Activated gamma-delta T cell treated with anti-CD3 and anti-CD28 coated beads, Interleukin-2, amount 50 U/mL, for 16 hours (primary cell): ENCODE measurements around the gene LTB.
A peak's percentile ranks its signal among the peaks of the same experiment; 100 is the strongest.

ENCODE experiments used
- DNase-seq: peaks from one replicate; pipeline ENCODE4 v3.0.0-alpha.2; 2020; ENCODE audit warnings: low read depth

The LTB gene, protein sequence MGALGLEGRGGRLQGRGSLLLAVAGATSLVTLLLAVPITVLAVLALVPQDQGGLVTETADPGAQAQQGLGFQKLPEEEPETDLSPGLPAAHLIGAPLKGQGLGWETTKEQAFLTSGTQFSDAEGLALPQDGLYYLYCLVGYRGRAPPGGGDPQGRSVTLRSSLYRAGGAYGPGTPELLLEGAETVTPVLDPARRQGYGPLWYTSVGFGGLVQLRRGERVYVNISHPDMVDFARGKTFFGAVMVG

DNA sequence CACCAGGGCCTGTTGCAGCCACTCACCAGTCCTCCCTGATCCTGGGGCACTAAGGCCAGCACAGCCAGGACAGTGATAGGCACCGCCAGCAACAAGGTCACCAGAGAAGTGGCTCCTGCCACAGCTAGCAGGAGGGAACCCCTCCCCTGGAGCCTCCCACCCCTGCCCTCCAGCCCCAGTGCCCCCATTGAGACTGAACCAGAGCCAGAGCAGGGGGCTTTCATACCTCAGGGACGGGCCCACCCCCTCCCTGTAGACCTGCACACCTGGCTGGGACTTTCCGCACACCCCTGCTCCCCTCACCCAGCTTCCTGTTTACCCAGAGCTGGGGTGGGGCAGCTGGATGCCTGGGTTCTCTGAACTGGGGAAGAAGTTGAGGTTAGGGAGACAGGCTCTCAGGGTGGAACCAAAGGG lies at the start of gene LTB:
Gene LTB (minus strand): TSS at position 195 of the 414 bp plus-strand sequence. CDS start 7 bp downstream, at position 188.
- DNase-seq: peak; percentile 63

DNA sequence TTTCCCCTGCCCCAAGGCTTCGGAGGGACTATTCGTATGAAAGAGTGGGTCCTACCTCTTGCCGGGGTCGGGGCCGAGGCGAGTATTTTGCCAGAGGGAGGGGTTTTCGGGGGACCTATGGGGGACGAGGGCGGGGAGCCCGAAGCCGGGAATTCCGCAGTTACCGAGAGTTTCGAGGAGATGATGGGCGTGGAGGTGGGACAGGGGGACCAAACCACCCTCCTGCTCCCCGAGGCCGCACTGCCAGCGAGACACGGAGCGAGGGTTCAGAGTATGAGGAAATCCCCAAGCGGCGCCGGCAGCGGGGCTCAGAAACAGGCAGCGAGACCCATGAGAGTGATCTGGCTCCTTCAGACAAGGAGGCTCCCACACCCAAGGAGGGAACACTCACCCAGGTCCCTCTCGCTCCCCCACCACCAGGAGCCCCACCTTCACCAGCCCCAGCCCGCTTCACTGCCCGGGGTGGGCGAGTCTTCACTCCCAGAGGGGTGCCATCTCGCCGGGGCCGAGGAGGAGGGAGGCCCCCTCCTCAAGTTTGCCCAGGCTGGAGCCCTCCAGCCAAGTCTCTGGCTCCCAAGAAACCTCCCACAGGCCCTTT lies 49.6 kb upstream of the LTB start:
- DNase-seq: no peak

- DNase-seq: no peak
Observed at GRCh38 chr6:31631209-31631608, 49.0 kb upstream of the LTB start.

DNA sequence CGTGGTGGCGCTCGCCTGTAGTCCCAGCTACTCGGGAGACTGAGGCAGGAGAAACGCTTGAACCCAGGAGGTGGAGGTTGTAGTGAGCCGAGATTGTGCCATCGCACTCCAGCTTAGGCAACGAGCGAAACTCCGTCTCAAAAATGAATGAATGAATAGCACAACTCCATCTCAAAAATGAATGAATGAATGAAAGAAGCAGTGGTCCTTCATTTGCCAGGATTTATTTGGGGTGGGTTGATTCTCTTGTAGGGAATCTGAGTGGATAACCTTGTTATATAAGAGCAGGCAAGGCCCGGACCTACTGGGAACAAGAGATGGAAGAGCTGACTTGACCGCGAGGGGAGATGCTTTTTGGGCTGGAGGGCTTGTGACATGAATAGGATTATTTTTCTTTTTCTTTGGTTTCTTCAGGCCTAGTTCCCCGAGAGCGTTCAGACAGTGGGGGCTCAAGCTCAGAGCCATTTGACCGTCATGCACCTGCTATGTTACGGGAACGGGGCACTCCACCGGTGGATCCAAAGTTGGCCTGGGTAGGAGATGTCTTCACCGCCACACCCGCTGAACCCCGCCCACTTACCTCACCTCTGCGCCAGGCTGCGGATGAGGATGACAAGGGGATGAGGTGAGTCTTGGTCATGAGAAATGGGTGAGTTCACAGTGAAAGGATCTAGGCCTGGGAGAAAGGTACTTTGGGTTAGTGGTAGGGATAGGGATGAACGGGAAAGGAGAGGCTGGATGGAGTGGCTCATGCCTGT lies 48.1 kb upstream of the LTB start:
- DNase-seq: no peak

GRCh38 chr6:31629014-31629413 lies 46.8 kb upstream of the LTB start:
- DNase-seq: no peak

DNA sequence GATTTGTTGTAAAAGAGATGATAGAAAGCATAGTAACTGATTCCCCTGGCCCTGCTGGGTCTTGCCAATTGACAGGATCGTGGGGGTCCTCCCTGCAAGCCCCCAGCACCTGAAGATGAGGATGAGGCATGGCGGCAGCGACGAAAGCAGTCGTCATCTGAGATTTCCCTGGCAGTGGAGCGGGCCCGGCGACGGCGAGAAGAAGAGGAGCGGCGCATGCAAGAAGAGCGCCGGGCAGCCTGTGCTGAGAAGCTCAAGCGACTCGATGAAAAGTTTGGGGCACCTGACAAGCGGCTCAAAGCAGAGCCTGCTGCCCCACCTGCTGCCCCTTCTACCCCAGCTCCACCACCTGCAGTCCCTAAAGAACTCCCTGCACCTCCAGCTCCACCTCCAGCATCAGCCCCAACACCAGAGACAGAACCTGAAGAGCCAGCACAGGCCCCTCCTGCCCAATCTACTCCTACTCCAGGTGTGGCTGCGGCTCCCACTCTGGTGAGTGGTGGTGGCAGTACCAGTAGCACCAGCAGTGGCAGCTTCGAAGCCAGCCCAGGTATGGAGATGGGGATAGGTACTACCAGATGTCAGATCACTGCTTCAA lies 45.6 kb upstream of the LTB start:
- DNase-seq: no peak

GRCh38 chr6:31626952-31627351 lies 44.7 kb upstream of the LTB start:
- DNase-seq: no peak

DNA sequence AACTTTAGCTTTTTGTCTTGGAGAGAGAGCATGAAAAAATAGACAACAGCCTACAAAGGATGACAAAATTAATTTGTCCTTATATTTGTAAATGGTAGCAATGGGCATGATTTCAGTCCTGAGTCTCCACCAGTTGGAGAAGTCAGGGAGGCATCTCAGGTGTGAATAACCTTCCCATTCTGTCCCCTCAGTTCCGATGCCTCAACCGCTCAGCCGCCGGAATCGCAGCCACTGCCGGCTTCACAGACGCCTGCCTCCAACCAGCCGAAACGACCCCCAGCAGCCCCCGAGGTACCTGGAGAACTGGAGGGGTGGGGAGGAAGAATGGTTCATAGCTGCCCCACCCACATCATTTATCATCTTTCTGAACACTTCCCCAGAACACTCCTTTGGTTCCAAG lies 41.8 kb upstream of the LTB start:
- DNase-seq: no peak

GRCh38 chr6:31622684-31623091 lies 40.5 kb upstream of the LTB start:
- no peak for DNase-seq

- no peak for DNase-seq
Observed at GRCh38 chr6:31621991-31622390, 39.8 kb upstream of the LTB start.

- no peak for DNase-seq
Observed at GRCh38 chr6:31621320-31621939, 39.2 kb upstream of the LTB start.

GRCh38 chr6:31620586-31621319 lies 38.5 kb upstream of the LTB start, which contains the start of gene PRRC2A:
Gene PRRC2A, plus strand, starts transcription at chr6:31620715. Its CDS starts 2,075 bp downstream, at chr6:31622790.
- DNase-seq: no peak

GRCh38 chr6:31619805-31620585 lies 37.8 kb upstream of the LTB start:
- peak; percentile 96 for DNase-seq

GRCh38 chr6:31617010-31617409 lies 34.8 kb upstream of the LTB start:
- DNase-seq: no peak

GRCh38 chr6:31615748-31616147 lies 33.5 kb upstream of the LTB start:
- no peak for DNase-seq

GRCh38 chr6:31614684-31615578 lies 32.7 kb upstream of the LTB start, which contains the start of gene AIF1:
Gene AIF1, plus strand, starts transcription at chr6:31615234. Its CDS starts 96 bp downstream, at chr6:31615330.
- DNase-seq: no peak

DNA sequence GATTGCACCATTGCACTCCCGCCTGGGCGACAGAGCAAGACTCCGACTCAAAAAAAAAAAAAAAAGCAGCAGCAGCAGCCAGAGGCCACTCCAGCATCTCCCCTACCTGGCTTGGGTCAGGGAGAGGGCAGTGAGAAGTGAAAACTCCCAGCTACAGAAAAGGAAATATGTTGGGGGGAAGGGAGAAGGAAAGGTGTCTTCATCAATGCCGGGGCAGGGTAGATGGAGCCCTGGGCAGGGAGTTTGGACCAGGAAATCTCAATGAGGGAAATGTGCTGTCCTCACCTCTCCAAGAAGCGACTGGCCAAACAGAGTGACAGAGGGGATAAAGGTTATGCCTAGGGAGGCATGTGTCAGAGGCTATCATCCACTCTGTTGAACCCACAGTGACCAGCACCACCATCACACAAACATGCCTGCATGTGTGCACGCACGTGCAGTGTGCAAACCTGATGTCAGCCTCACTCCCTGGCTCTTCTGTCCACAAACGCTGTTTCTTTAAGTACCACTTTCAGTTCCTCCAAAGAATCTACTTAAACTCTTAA lies 31.9 kb upstream of the LTB start:
- no peak for DNase-seq

DNA sequence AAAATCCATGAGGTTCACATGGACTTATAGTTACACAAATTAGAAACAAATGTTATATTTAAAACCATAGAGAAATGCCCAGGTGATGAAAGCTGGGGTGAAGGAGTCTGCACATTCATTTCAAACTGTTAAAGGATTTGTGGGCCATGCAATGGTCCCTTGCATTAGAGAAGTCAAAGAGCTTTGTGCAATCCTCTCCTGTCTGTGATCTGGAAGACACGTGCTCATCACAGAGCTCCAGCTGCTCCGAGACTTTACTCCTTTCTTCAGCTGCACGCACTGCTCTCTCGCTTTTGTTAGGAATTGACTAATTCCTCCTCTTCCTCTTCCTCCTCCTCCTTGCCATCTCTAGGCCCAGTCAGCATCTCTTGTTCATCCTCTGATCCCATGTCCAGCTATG lies 28.7 kb upstream of the LTB start:
- DNase-seq: no peak
